Measurements from ENCODE around the gene CERS2. TPM values are rescaled to one million over a fixed set of nuclear protein-coding genes. Genes with fewer than 3 reads are reported as not detected.

The CERS2 gene
- total and polyA plus RNA-seq, 2 of the 13 experiments (the other 11 are each of a cell fraction or from before 2014, with no cell fraction given) = 269 to 298 TPM

- TF ChIP-seq E2F1 (CRISPR knock-in tag; IDR thresholded peaks at IDR 0.05) (no peak), ZNF629 (CRISPR knock-in tag; conservative IDR thresholded peaks at IDR 0.05) (peak; percentile 56; the same call in 1 of the 2 replicates), TBX3 (IDR thresholded peaks at IDR 0.05; ENCODE audit: borderline replicate concordance) (peak; percentile 66; the same call in 1 of the 2 replicates), HBP1 (CRISPR knock-in tag; IDR thresholded peaks at IDR 0.05; ENCODE audit: low read depth) (peak; percentile 62; the same call in 1 of the 2 replicates), HMG20A (CRISPR knock-in tag; IDR thresholded peaks at IDR 0.05; ENCODE audit: borderline replicate concordance) (peak; percentile 77), BRF2 (CRISPR knock-in tag; IDR thresholded peaks at IDR 0.05) (no peak), RXRB (CRISPR knock-in tag; IDR thresholded peaks at IDR 0.05; ENCODE audit: borderline replicate concordance) (peak; percentile 86), MTA1 (CRISPR knock-in tag; IDR thresholded peaks at IDR 0.05; ENCODE audit: borderline replicate concordance) (peak; percentile 62; the same call in 1 of the 2 replicates), ZBTB38 (CRISPR knock-in tag; IDR thresholded peaks at IDR 0.05) (peak; percentile 26; the same call in 1 of the 2 replicates), DRAP1 (CRISPR knock-in tag; IDR thresholded peaks at IDR 0.05) (peak; percentile 78), CCAR2 (optimal IDR thresholded peaks at IDR 0.05; ENCODE audit: low read depth, low read length) (no peak), NFIC (IDR thresholded peaks at IDR 0.05; ENCODE audit: low read length) (peak; percentile 63; the same call in 1 of the 2 replicates), ZGPAT (CRISPR knock-in tag; IDR thresholded peaks at IDR 0.05) (peak; percentile 78), ZNF350 (CRISPR knock-in tag; IDR thresholded peaks at IDR 0.05; ENCODE audit: borderline replicate concordance, low read depth) (peak; percentile 84)
Measured at GRCh38 chr1:151012684-151013471, 38.2 kb upstream of the CERS2 start (continued).
